ENCODE data around the gene FUT3. TPM values are rescaled to one million over a fixed set of nuclear protein-coding genes. Genes with fewer than 3 reads are reported as not detected.
"Not testable (repeated sequence)": the region's sequence is repeated elsewhere in the genome, so short reads cannot be mapped to it uniquely, and the experiment has no call there.

FUT3 gene
- total and polyA plus RNA-seq, 2 of the 8 experiments (the other 6 are each of a cell fraction or from before 2014, with no cell fraction given) = 0.15 to 0.63 TPM

DNA sequence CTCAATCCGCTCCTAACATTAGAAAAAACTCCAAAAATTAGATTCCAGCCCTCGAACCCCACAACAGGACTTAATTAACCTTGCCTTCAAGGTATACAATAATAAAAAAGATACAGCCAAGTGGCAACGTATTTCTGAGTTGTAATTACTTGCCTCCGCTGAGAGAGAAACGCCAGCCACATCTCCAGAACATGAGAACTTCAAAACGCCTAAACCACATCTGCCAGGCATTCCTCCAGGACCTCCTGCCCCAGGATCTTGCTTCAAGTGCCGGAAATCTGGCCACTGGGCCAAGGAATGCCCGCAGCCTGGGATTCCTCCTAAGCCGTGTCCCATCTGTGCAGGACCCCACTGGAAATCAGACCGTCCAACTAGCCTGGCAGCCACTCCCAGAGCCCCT is 2.9 kb upstream of the FUT3 start:
- H3K79me1 ChIP-seq (ENCODE audit: low read depth, low read length); H2AFZ ChIP-seq (ENCODE audit: low read length): not testable (repeated sequence)

More for the DNA sequence above, 2.9 kb upstream of the FUT3 start:
- H4K8ac ChIP-seq (ENCODE audit: extremely low read depth, insufficient read depth, low read length); H3K27ac ChIP-seq (ENCODE audit: low read depth, low read length); H4K20me1 ChIP-seq (replicated peaks in 1 of 2; ENCODE audit: control insufficient read depth in 1 of 2, insufficient read depth in 2 of 2, low read length in 2 of 2); H3K27me3 ChIP-seq (replicated peaks in 1 of 4; ENCODE audit: control insufficient read depth in 3 of 4, extremely low read depth in 1 of 4, insufficient read depth in 3 of 4, low read length in 3 of 4); H4K91ac ChIP-seq (replicated peaks; ENCODE audit: insufficient read length, low read length); H2BK15ac ChIP-seq (ENCODE audit: low read length); DNase-seq (ENCODE audit: low read depth in 1 of 2, low spot score in 2 of 2); H2BK5ac ChIP-seq (ENCODE audit: low read depth, low read length); POLR2A ChIA-PET (ENCODE audit: partially characterized antibody); H3K4ac ChIP-seq (replicated peaks; ENCODE audit: insufficient read length, low read depth, low read length); H4K5ac ChIP-seq (ENCODE audit: insufficient read length, low read depth, low read length); H3K18ac ChIP-seq (ENCODE audit: extremely low read depth, low read length); H3K79me2 ChIP-seq (ENCODE audit: control insufficient read depth in 1 of 2, insufficient read depth in 2 of 2, low read length in 2 of 2); H3K4me3 ChIP-seq (ENCODE audit: extremely low read depth in 1 of 4, insufficient read depth in 2 of 4, low read depth in 3 of 4, low read length in 4 of 4); H3K23me2 ChIP-seq (ENCODE audit: low read depth, low read length); H3K14ac ChIP-seq (ENCODE audit: insufficient read length); H2AK5ac ChIP-seq (ENCODE audit: low read depth, low read length); H3K4me2 ChIP-seq (ENCODE audit: insufficient read depth in 1 of 2, low read depth in 2 of 2, low read length in 2 of 2); H3K23ac ChIP-seq (ENCODE audit: insufficient read length); H3K9me3 ChIP-seq (ENCODE audit: insufficient read depth in 2 of 2, low read depth in 1 of 2, low read length in 1 of 2); H3K56ac ChIP-seq (replicated peaks; ENCODE audit: insufficient read length, low read depth, low read length); CTCF ChIA-PET (ENCODE audit: partially characterized antibody); H3K36me3 ChIP-seq (ENCODE audit: control insufficient read depth in 2 of 4, insufficient read depth in 4 of 4, low read length in 3 of 4); FAIRE-seq; H3K9ac ChIP-seq (replicated peaks in 1 of 4; ENCODE audit: extremely low read depth in 1 of 4, low read depth in 3 of 4, low read length in 3 of 4); H2BK120ac ChIP-seq (replicated peaks; ENCODE audit: low read depth, low read length); H2BK12ac ChIP-seq (ENCODE audit: low read depth, low read length); H3K4me1 ChIP-seq (replicated peaks in 1 of 4; ENCODE audit: control insufficient read depth in 3 of 4, insufficient read depth in 4 of 4, low read length in 3 of 4); H2BK20ac ChIP-seq (ENCODE audit: low read length): not testable (repeated sequence)
- WGBS, 2 experiments (ENCODE audit: extremely low coverage in 1 of 2, insufficient coverage in 1 of 2, insufficient read length in 1 of 2, insufficient replicate concordance in 2 of 2, low coverage in 1 of 2, low lambda C conversion rate in 2 of 2, missing lambda C conversion rate in 1 of 2) = 94% methylated on average over 10 of the region's 10 CpGs; no CpG with 5 or more reads in 1 of the 2 experiments

Measured in H1 (cell line).